ENCODE results near the gene IDS. TPM values are rescaled to one million over a fixed set of nuclear protein-coding genes. Genes with fewer than 3 reads are reported as not detected.

Gene IDS
- total and polyA plus RNA-seq, 2 donors (not counting 3 experiments of a cell fraction or from before 2014, with no cell fraction given) = 35.2 to 44.0 TPM

DNA sequence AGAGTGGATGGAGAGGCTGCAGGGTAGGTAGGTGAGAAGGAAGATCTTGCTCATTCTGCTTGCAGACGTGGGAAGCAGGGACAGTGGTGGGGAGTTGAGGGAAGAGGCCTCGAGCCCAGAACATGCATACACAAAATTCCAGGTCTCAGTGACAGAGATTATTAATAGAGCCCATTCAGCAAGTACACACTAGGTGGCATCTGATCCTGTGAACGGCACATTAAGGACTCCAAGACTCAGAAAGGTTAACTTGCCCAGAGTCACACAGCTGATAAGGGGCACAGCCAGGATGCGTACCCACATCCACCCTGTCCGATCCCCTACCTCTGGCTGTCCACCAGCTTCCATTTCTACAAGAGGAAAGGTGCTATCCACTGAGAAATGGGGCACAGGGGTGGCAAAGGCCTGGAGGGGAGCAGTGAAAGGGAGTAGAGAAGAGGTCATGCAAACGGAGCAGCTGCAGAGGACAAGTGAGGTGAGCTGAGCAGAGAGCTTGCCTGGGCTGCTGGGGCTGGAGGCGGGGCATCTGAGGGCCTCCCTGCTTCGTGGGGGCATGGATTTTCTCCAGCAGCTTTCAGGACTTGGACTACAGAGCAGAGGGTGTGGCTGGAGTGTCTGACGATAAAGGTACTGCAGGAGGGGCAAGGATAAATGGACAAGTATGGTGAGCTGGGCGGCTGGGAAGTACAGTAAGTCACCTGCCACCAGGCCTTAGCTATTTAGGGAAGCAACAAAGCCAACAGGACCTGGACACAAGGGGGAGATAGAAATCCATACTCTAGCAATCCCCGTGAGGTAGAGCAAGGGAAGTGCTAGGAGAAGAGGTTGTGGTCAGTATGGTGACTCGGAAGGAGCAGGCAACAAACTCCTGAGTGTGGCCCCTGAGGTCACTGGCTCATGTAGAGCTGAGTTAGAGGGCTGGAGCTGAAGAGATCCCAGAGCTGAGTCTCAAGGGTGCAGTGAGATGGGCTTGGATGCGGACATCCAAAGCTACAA lies 11.2 kb downstream of the IDS start:
- H3K4me1 ChIP-seq (ENCODE audit: control insufficient read depth, extremely low read depth, insufficient read depth, low read length) = peaks cover 6% of the 10 kb centered on the region
- H4K20me1 ChIP-seq (replicated peaks; ENCODE audit: control insufficient read depth, extremely low read depth, insufficient read depth, low read length) = no peaks in the 10 kb centered on the region
- H3K36me3 ChIP-seq (ENCODE audit: control insufficient read depth in 2 of 2, extremely low read depth in 1 of 2, insufficient read depth in 2 of 2, low read length in 2 of 2) = peaks cover 8 to 17% of the 10 kb centered on the region in 2 experiments
- ChIA-PET POLR2A (no interaction called here), CTCF (interaction anchor here (0.6 to 1.2 kb wide), 3 partner anchors 46 to 1261 kb away, joined by 3 read pairs; partner anchors contain the start of gene EOLA1)
- H3K79me2 ChIP-seq (ENCODE audit: control insufficient read depth, insufficient read depth, low read length) = no peaks in the 10 kb centered on the region
- no peaks in the 10 kb centered on the region for H3K9me3 ChIP-seq (replicated peaks; ENCODE audit: control insufficient read depth, insufficient read depth, low read length)
- intact Hi-C loops (cut with micrococcal nuclease) = no loop called here
- FAIRE-seq = peak; percentile 67
- no peak overlapping the region for H3K9ac ChIP-seq (replicated peaks; ENCODE audit: extremely low read depth, insufficient read depth, low read length)
- H3K27me3 ChIP-seq (ENCODE audit: control insufficient read depth in 2 of 2, insufficient read depth in 2 of 2, low read length in 2 of 2) = no peaks in the 10 kb centered on the region
- BruUV-seq (replicated peaks) = no TSS peak
- no peak overlapping the region for H3K27ac ChIP-seq (ENCODE audit: insufficient read depth, low read depth, low read length)
- H3K4me3 ChIP-seq (replicated peaks in 1 of 3; ENCODE audit: insufficient read depth in 1 of 3, low read depth in 1 of 3, low read length in 3 of 3) = no peak overlapping the region
- dilution Hi-C loops (cut with MboI; ENCODE audit: extremely low pct_ligation_motif_present, low sequenced_read_pairs) = no loop called here
- TF ChIP-seq FOS (IDR thresholded peaks at IDR 0.05; ENCODE audit: borderline replicate concordance, insufficient read depth, low read length) = no peak
- TF ChIP-seq POLR2A (IDR thresholded peaks at IDR 0.05; ENCODE audit: low read depth, low read length) = no peak
- no peak for TF ChIP-seq GATA2 (IDR thresholded peaks at IDR 0.05; ENCODE audit: insufficient read depth, insufficient read length, low read depth, low read length)
- TF ChIP-seq JUN (IDR thresholded peaks at IDR 0.05; ENCODE audit: borderline replicate concordance, insufficient read depth, insufficient read length, low read depth) = no peak
- TF ChIP-seq, protein P1, sequence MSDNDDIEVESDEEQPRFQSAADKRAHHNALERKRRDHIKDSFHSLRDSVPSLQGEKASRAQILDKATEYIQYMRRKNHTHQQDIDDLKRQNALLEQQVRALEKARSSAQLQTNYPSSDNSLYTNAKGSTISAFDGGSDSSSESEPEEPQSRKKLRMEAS (IDR thresholded peaks at IDR 0.05; ENCODE audit: insufficient read depth, insufficient read length) = no peak
- no peak for TF ChIP-seq POLR2AphosphoS5 (IDR thresholded peaks at IDR 0.05; ENCODE audit: insufficient read depth, low read depth, low read length)
- no peak for TF ChIP-seq EZH2 (IDR thresholded peaks at IDR 0.05; ENCODE audit: borderline replicate concordance, low read depth, low read length, severe bottlenecking)
- TF ChIP-seq MYC (IDR thresholded peaks at IDR 0.05; ENCODE audit: low read depth, low read length) = no peak
- TF ChIP-seq, protein P2, sequence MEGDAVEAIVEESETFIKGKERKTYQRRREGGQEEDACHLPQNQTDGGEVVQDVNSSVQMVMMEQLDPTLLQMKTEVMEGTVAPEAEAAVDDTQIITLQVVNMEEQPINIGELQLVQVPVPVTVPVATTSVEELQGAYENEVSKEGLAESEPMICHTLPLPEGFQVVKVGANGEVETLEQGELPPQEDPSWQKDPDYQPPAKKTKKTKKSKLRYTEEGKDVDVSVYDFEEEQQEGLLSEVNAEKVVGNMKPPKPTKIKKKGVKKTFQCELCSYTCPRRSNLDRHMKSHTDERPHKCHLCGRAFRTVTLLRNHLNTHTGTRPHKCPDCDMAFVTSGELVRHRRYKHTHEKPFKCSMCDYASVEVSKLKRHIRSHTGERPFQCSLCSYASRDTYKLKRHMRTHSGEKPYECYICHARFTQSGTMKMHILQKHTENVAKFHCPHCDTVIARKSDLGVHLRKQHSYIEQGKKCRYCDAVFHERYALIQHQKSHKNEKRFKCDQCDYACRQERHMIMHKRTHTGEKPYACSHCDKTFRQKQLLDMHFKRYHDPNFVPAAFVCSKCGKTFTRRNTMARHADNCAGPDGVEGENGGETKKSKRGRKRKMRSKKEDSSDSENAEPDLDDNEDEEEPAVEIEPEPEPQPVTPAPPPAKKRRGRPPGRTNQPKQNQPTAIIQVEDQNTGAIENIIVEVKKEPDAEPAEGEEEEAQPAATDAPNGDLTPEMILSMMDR (IDR thresholded peaks at IDR 0.05; ENCODE audit: extremely low read depth in 1 of 2, insufficient read depth in 1 of 2, low read depth in 1 of 2, low read length in 2 of 2) = no peak
- no peaks in the 10 kb centered on the region for H3K9me1 ChIP-seq (replicated peaks; ENCODE audit: control insufficient read depth, extremely low read depth, insufficient read depth, low read length)
- DNase-seq (ENCODE audit: low read depth, low spot score) = no peak
- H2AFZ ChIP-seq (ENCODE audit: low read depth, low read length) = no peak overlapping the region
- no peak overlapping the region for H3K4me2 ChIP-seq (ENCODE audit: insufficient read depth, low read length)

All from endothelial cell of umbilical vein (primary cell).